Astrocyte of the hippocampus (primary cell): Measurements from ENCODE around the gene URM1.
"Not testable (repeated sequence)": the region's sequence is repeated elsewhere in the genome, so short reads cannot be mapped to it uniquely, and the experiment has no call there.

Source experiments
- DNase-seq: peaks from one replicate; pipeline ENCODE4 v3.0.0; 2011; ENCODE audit warnings: low read depth, low spot score

The URM1 gene

GRCh38 chr9:128370752-128371629 is at the start of gene URM1:
Gene URM1, plus strand, starts transcription at chr9:128371374. Its CDS starts 7 bp downstream, at chr9:128371381.
- peak; percentile 99 for DNase-seq

- no peak for DNase-seq
These were observed 49.2 kb upstream of the URM1 start for GRCh38 chr9:128321879-128322403.

GRCh38 chr9:128322404-128323211 is 48.6 kb upstream of the URM1 start, which contains the start of the genes COQ4 and TRUB2:
Gene COQ4, plus strand, starts transcription at chr9:128322839. Its CDS starts 20 bp downstream, at chr9:128322859.
Gene TRUB2, minus strand, starts transcription at chr9:128322447. Its CDS starts 39 bp downstream, at chr9:128322408.
- peak; percentile 97 for DNase-seq

GRCh38 chr9:128323212-128323730 is 47.9 kb upstream of the URM1 start:
- no peak for DNase-seq

- no peak for DNase-seq
These were observed 47.4 kb upstream of the URM1 start for GRCh38 chr9:128323791-128324190.

- no peak for DNase-seq
These were observed 46.8 kb upstream of the URM1 start for GRCh38 chr9:128324401-128324800.

- DNase-seq: no peak
These were observed 45.5 kb upstream of the URM1 start for GRCh38 chr9:128325629-128326028.

- DNase-seq: no peak
These were observed 37.7 kb upstream of the URM1 start for GRCh38 chr9:128333451-128333869.

- no peak for DNase-seq
These were observed 36.0 kb upstream of the URM1 start for GRCh38 chr9:128335161-128335560.

- DNase-seq: no peak
These were observed 35.3 kb upstream of the URM1 start for GRCh38 chr9:128335914-128336313.

DNA sequence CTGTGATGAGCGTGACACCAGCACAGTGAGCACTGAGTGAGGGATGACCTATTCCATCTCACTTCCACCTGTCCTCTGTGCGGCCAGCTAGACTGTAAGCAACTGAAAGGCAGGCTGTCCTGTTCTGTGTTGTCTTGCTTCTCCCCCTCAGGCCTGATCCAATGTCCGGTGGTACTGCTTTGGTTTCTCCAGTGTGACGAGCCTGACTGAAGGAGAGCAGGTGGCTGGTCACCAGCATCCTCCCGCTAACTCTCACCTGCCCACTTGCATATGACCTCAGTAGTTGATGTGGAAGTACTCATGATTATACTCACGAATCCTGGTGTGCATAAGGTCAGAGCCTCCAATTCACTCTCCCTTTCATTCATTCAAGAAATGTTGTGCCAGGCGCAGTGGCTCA is 33.2 kb upstream of the URM1 start:
- DNase-seq: no peak

DNA sequence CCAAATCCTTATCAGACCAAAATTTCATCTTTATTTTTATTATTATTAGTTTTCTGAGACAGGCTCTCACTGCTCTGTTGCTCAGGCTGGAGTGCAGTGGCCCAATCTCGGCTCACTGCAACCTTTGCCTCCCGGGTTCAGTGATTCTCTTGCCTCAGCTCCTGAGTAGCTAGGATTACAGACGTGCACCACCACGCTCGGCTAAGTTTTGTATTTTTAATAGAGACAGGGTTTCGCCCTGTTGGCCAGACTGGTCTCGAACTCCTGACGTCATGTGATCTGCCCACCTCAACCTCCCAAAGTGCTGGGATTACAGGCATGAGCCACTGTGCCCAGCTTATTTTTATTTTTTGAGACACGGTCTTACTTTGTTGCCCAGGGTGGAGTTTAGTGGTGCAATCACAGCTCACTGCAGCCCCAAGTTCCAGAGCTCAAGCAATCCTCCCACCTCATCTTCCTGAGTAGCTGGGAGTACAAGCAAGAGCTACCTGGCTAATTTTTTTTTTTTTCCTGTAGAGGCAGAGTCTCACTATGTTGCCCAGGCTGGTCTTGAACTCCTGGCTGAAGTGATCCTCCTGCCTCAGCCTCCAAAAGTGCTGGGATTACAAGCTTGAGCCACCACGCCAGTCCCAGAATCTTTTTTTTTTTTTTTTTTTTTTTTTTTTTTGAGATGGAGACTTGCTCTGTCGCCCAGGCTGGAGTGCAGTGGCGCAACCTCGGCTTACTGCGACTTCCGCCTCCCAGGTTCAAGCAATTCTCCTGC is 32.1 kb upstream of the URM1 start:
- DNase-seq: not testable (repeated sequence)

DNA sequence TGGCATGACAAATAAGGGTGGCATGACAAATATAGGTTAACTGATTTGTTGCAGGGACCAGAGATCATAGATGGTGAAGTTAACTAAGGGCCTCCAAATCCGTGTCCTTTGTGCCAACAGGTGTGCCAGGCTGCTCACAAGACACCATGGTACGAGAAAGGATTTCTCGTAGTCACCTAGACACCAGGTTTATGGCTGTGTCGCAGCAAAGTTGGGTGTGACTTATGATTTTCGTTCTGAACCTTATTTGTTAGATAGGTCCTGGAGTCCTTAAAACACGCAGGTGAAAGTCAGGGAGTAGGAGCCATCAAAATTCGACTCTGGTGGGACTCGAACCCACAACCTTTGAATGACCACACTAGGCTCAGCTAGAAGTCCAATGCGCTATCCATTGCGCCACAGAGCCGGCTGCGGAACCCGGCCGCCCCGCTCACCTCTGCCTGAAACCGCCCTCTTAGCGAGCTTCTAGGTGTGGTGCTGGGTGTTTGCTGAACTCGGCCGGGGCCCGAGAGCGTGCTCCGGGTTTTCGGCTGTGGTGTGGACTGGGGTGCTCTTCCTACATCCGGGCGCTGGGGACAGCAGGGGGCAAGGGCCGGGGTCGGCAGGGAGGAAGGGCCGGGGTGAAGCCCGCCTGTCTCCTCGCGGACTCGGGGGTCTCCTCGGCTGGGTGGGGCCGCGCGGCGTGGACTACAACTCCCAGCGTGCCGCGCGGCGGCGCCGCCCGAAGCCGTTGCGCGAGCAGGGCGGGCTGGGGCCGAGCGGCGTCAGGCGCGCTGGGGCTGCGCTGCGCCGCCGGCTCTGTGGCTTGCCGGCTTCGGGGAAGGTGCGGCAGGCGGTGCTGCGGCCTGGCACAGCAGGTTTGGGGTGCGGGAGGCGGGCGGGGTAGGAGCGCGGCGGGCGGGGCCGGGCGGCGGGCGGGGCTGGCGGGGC is 31.1 kb upstream of the URM1 start, which contains the start of gene SLC27A4:
Gene SLC27A4, plus strand, starts transcription at position 767 of the 930 bp plus-strand sequence. CDS start 2,606 bp downstream, outside the sequence.
- DNase-seq: peak; percentile 93

DNA sequence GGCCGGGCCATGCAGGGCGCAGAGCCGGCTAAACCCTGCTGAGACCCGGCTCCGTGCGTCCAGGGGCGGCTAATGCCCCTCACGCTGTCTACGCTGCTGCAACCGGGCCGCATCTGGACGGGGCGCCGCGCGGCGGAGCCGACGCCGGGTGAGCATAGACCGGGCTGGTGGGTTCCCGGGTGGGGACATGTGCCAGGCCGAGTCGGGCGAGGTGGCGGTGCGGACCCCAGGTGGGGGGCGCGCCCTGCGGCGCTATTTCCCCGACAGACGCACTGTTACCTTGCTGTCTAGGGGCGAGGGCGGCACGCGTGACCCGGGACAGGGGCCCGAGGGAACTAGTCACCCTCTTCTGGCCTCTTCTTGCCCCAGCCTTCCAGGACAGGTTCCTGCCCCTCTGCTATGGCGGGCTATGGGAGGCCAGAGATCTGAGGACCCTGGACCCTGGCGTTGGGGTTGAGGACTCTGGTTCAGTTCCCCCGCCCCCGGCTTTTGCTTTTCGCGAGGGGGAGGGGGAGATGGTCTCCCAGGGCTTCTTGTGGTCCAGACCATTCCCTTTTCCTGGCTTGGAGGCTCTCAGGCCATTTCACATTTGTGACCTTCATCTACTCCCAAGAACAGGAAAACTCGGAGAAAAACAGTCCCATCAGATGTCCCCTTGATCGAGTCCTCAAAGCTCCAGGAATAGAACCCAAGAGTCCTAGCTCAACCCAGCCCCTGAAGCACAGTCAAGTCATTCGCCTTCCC is 30.3 kb upstream of the URM1 start:
- DNase-seq: peak; percentile 28

- peak; percentile 77 for DNase-seq
These were observed 29.7 kb upstream of the URM1 start for GRCh38 chr9:128341435-128341849.

GRCh38 chr9:128342971-128343680 is 28.0 kb upstream of the URM1 start:
- no peak for DNase-seq

GRCh38 chr9:128343855-128344254 is 27.3 kb upstream of the URM1 start:
- DNase-seq: no peak

DNA sequence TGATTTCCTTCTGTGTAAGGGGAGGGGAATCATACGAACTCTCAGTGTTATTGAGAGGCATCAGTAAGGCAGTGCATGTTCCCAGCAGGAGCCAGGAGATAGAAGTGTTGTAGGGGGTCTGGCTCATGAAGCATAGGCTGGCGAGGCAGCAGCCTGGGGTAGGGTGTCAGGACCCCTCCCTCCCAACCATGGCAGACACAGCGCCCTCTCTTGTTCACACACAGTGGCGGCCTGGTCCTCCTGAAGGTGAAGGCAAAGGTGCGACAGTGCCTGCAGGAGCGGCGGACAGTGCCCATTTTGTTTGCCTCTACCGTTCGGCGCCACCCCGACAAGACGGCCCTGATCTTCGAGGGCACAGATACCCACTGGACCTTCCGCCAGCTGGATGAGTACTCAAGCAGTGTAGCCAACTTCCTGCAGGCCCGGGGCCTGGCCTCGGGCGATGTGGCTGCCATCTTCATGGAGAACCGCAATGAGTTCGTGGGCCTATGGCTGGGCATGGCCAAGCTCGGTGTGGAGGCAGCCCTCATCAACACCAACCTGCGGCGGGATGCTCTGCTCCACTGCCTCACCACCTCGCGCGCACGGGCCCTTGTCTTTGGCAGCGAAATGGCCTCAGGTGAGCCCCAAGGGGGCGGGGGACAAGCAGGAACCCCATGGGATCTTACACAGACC is 26.1 kb upstream of the URM1 start:
- DNase-seq: no peak
